GM19238 (cell line): ENCODE data around the gene TMEM179.
A peak's percentile ranks its signal among the peaks of the same experiment; 100 is the strongest.
"Not testable (repeated sequence)": the region's sequence is repeated elsewhere in the genome, so short reads cannot be mapped to it uniquely, and the experiment has no call there.

Source experiments
- DNase-seq: peaks from one replicate; pipeline ENCODE4 v3.0.0; 2011; ENCODE audit warnings: low spot score; ENCODE audit not compliant: insufficient read length

TMEM179 gene

GRCh38 chr14:104604458-104605449 lies at the start of gene TMEM179:
Gene TMEM179 (minus strand): TSS chr14:104604772. CDS start chr14:104604741, 31 bp downstream.
- no peak for DNase-seq

- DNase-seq, result no peak
Observed at GRCh38 chr14:104654119-104654518, 49.5 kb upstream of the TMEM179 start.

GRCh38 chr14:104653130-104653920 lies 48.8 kb upstream of the TMEM179 start:
- DNase-seq, result not testable (repeated sequence)

- DNase-seq, result no peak
Observed at GRCh38 chr14:104652386-104652785, 47.8 kb upstream of the TMEM179 start.

GRCh38 chr14:104651876-104652260 lies 47.3 kb upstream of the TMEM179 start:
- no peak for DNase-seq

GRCh38 chr14:104650981-104651875 lies 46.7 kb upstream of the TMEM179 start:
- no peak for DNase-seq

GRCh38 chr14:104650057-104650980 lies 45.7 kb upstream of the TMEM179 start:
- peak; percentile 86 for DNase-seq

GRCh38 chr14:104647467-104648043 lies 43.0 kb upstream of the TMEM179 start:
- DNase-seq, result no peak

GRCh38 chr14:104644656-104645378 lies 40.2 kb upstream of the TMEM179 start:
- no peak for DNase-seq

GRCh38 chr14:104644091-104644635 lies 39.6 kb upstream of the TMEM179 start:
- DNase-seq, result no peak

- DNase-seq, result no peak
Observed at GRCh38 chr14:104643306-104643705, 38.7 kb upstream of the TMEM179 start.

GRCh38 chr14:104642540-104642868 lies 37.9 kb upstream of the TMEM179 start:
- DNase-seq, result no peak

GRCh38 chr14:104641753-104642539 lies 37.4 kb upstream of the TMEM179 start:
- DNase-seq, result no peak

GRCh38 chr14:104640681-104641080 lies 36.1 kb upstream of the TMEM179 start:
- DNase-seq, result no peak

- peak; percentile 78 for DNase-seq
Observed at GRCh38 chr14:104639885-104640548, 35.4 kb upstream of the TMEM179 start.

- no peak for DNase-seq
Observed at GRCh38 chr14:104639471-104639870, 34.9 kb upstream of the TMEM179 start.

- DNase-seq, result no peak
Observed at GRCh38 chr14:104638927-104639450, 34.4 kb upstream of the TMEM179 start.
